ENCODE data around the gene ZNF428. TPM values are rescaled to one million over a fixed set of nuclear protein-coding genes. Genes with fewer than 3 reads are reported as not detected.

Gene ZNF428
- total RNA-seq, 4 donors from 2014 or later = 15.4 to 26.7 (median 20.0) TPM

DNA sequence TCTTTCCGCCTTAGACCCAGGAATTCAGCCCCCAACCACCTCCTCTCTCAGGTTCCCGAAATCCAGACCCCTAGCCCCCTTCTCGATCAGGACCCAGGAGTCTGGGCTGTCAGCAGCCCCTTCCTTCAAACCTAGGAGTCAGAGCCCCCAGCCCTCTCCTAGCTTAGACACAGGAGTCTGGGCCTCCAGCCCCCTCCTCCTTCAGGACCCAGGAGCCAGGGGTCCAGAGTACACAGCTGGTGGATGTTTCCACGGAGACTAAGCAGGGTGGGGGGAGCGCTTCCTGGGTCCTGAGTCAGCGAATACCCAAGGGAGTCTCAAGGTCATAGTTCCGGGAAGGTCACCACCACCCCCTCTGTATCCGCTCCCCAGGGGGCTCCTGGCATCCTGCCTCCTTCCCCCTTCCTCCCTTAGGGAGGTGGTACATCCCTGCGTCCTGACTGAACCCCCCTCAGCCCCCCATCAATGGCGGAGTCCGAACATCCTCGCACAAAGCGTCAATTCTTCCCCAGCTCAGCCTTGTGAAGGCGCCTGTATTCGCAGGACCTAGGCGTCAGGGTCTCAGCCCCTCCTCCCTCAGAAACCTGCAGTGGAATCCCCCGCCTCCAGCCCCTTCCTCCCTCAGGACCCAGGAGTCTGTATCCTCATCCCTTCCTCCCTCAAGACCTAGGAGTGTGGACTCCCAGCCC is 15.6 kb upstream of the ZNF428 start:
- no peak for TF ChIP-seq POLR2A (IDR thresholded peaks at IDR 0.05)
- TF ChIP-seq, protein P1, sequence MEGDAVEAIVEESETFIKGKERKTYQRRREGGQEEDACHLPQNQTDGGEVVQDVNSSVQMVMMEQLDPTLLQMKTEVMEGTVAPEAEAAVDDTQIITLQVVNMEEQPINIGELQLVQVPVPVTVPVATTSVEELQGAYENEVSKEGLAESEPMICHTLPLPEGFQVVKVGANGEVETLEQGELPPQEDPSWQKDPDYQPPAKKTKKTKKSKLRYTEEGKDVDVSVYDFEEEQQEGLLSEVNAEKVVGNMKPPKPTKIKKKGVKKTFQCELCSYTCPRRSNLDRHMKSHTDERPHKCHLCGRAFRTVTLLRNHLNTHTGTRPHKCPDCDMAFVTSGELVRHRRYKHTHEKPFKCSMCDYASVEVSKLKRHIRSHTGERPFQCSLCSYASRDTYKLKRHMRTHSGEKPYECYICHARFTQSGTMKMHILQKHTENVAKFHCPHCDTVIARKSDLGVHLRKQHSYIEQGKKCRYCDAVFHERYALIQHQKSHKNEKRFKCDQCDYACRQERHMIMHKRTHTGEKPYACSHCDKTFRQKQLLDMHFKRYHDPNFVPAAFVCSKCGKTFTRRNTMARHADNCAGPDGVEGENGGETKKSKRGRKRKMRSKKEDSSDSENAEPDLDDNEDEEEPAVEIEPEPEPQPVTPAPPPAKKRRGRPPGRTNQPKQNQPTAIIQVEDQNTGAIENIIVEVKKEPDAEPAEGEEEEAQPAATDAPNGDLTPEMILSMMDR (IDR thresholded peaks at IDR 0.05 in 4 of 5, conservative IDR thresholded peaks at IDR 0.05 in 1 of 5) = no peak
- H3K4me1 ChIP-seq = peaks cover 0 to 5% of the 10 kb centered on the region in 2 donors
- peaks cover 0 to 2% (median 0%) of the 10 kb centered on the region in 3 donors for H3K27me3 ChIP-seq
- H3K27ac ChIP-seq = no peak overlapping the region
- H3K9me3 ChIP-seq = no peaks in the 10 kb centered on the region
- H3K36me3 ChIP-seq = no peaks in the 10 kb centered on the region
- intact Hi-C loops (cut with DNase I; ENCODE audit: low total_unique reads) = no loop called here
- H3K4me3 ChIP-seq = no peak overlapping the region
- DNase-seq = no peak
- no peak for ATAC-seq
- in situ Hi-C loops (cut with MboI; ENCODE audit: low sequenced_read_pairs in 4 of 4) = no loop called here

- H3K9me3 ChIP-seq = no peaks in the 10 kb centered on the region
- ATAC-seq = no peak
- H3K27me3 ChIP-seq = no peaks in the 10 kb centered on the region
- H3K4me1 ChIP-seq = peaks cover 0 to 3% of the 10 kb centered on the region in 2 donors
- intact Hi-C loops (cut with DNase I; ENCODE audit: low total_unique reads) (no loop called here), in situ Hi-C loops (cut with MboI; ENCODE audit: low sequenced_read_pairs in 4 of 4) (no loop called here)
- no peak overlapping the region for H3K27ac ChIP-seq
- TF ChIP-seq, protein P1 (IDR thresholded peaks at IDR 0.05 in 4 of 5, conservative IDR thresholded peaks at IDR 0.05 in 1 of 5) = no peak
- no peak for TF ChIP-seq POLR2A (IDR thresholded peaks at IDR 0.05)
- H3K36me3 ChIP-seq = no peaks in the 10 kb centered on the region
- H3K4me3 ChIP-seq = no peak overlapping the region
- no peak for DNase-seq
These were observed 15.1 kb upstream of the ZNF428 start for GRCh38 chr19:43634506-43634871.

DNA sequence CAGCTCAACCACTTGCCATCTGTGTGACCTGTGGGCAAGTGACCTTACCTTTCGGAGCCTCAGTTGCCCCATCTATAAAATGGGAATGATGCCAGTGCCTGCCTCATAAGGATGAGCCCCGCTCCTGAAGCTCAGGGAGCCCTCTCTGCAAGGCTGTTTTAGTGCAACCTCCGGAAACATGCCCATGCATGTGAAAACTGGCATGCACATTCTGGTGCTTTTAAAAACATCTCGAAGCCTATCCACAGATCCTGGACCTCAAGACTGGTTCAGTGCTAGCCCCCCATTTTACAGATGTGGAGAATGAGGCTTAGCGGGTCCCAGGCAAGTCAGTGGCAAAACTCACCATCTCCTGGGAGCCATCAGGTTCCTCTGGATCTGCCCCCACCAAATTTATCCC is 14.6 kb upstream of the ZNF428 start:
- intact Hi-C loops (cut with DNase I; ENCODE audit: low total_unique reads) = no loop called here
- Histone ChIP-seq H3K9me3 (no peaks in the 10 kb centered on the region), H3K4me1 (peaks cover 0 to under 1% of the 10 kb centered on the region in 2 donors), H3K4me3 (no peak overlapping the region), H3K27me3 (no peaks in the 10 kb centered on the region), H3K36me3 (no peaks in the 10 kb centered on the region), H3K27ac (no peak overlapping the region)
- in situ Hi-C loops (cut with MboI; ENCODE audit: low sequenced_read_pairs in 4 of 4) = no loop called here
- TF ChIP-seq POLR2A (IDR thresholded peaks at IDR 0.05) = no peak
- TF ChIP-seq, protein P1 (IDR thresholded peaks at IDR 0.05 in 4 of 5, conservative IDR thresholded peaks at IDR 0.05 in 1 of 5) = no peak
- ATAC-seq (no peak), DNase-seq (no peak)

- in situ Hi-C loops (cut with MboI; ENCODE audit: low sequenced_read_pairs in 4 of 4) (no loop called here), intact Hi-C loops (cut with DNase I; ENCODE audit: low total_unique reads) (no loop called here)
- Histone ChIP-seq H3K27ac (no peak overlapping the region), H3K27me3 (no peaks in the 10 kb centered on the region), H3K9me3 (no peaks in the 10 kb centered on the region), H3K4me1 (no peaks in the 10 kb centered on the region), H3K36me3 (no peaks in the 10 kb centered on the region), H3K4me3 (no peak overlapping the region)
- DNase-seq (no peak), ATAC-seq (no peak)
- TF ChIP-seq, protein P1 (IDR thresholded peaks at IDR 0.05 in 4 of 5, conservative IDR thresholded peaks at IDR 0.05 in 1 of 5) = no peak
- TF ChIP-seq POLR2A (IDR thresholded peaks at IDR 0.05) = no peak
These were observed 14.1 kb upstream of the ZNF428 start for GRCh38 chr19:43633520-43633919.

DNA sequence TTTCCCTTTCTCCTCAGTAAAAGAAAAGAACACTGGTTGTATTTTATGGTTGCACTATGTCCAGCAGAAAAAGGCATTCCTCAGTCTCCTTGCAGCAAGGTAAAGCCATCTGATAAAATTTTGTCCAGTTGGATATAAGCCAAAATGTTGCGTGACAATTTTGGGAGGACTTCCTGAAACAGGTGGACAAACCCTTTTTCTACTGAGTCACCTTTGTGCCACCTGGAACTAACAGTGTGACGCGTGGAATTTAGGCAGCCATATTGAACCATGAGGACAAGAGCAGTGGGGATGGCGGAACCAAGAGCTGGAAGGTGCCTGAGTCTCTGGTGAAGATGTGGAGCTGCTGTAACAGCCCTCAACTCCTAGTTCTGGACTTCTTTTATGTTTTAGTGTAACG is 12.1 kb upstream of the ZNF428 start:
- TF ChIP-seq, protein P1 (IDR thresholded peaks at IDR 0.05 in 4 of 5, conservative IDR thresholded peaks at IDR 0.05 in 1 of 5) = no peak
- TF ChIP-seq POLR2A (IDR thresholded peaks at IDR 0.05) = no peak
- ATAC-seq = no peak
- Histone ChIP-seq H3K36me3 (no peaks in the 10 kb centered on the region), H3K9me3 (no peaks in the 10 kb centered on the region), H3K27ac (no peak overlapping the region), H3K4me1 (no peaks in the 10 kb centered on the region), H3K4me3 (no peak overlapping the region), H3K27me3 (no peaks in the 10 kb centered on the region)
- no peak for DNase-seq
- in situ Hi-C loops (cut with MboI; ENCODE audit: low sequenced_read_pairs in 4 of 4) = no loop called here
- intact Hi-C loops (cut with DNase I; ENCODE audit: low total_unique reads) = no loop called here

Measured in gastrocnemius medialis (tissue), 4 donors.